Endothelial cell of umbilical vein (primary cell): ENCODE data around the gene MESP2.

Experiments
- POLR2AphosphoS5 ChIP-seq: IDR thresholded peaks from 2 replicates; pipeline ENCODE4 v1.6.1; 2012; ENCODE audit warnings: low read depth, mild to moderate bottlenecking, control low read depth, low read length, moderate library complexity; ENCODE audit not compliant: insufficient read depth
- TF ChIP-seq, protein P1 (sequence below), 2 donors: IDR thresholded peaks; 1 replicate in 1 of 2; 2 replicates in 1 of 2; pipeline ENCODE4 v1.5.1; 2011; ENCODE audit warnings: low read length in 2 of 2, mild to moderate bottlenecking in 2 of 2, moderate library complexity in 2 of 2, control low read depth in 1 of 2, inconsistent platforms in 1 of 2, low read depth in 1 of 2; ENCODE audit not compliant: insufficient read depth in 1 of 2; ENCODE audit errors: extremely low read depth in 1 of 2

DNA sequence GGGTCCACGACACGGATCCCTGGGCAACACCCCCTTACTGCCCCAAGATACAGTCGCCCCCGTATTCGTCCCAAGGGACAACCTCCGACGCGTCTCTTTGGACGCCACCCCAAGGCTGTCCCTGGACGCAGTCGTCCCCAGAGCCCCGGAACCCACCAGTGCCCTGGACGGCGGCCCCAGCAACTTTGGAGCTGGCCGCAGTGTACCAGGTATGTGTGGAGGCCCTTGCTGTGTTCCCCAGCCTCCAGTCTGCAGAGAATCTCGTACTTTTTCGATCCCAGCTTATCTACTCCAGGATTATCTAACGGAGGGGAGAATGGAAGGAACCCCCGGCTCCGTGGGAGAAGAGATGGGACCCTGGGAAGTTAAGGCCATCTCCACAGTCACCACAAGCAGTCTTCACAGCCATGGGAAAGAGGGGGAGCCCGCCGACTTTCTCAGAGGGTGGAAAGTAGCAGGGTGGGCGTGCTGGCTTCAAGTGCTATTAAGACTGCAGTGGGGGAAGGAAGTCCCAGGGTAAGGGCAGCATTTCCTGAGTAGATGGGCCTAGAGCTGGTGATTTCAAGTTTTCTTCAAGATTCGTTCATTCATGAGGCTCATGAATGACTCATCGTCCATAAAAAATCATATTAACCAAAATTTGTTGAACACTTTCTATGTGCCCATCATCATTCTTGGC is 1.1 kb downstream of the MESP2 start:
- TF ChIP-seq POLR2AphosphoS5 = no peak
- TF ChIP-seq, protein P1, sequence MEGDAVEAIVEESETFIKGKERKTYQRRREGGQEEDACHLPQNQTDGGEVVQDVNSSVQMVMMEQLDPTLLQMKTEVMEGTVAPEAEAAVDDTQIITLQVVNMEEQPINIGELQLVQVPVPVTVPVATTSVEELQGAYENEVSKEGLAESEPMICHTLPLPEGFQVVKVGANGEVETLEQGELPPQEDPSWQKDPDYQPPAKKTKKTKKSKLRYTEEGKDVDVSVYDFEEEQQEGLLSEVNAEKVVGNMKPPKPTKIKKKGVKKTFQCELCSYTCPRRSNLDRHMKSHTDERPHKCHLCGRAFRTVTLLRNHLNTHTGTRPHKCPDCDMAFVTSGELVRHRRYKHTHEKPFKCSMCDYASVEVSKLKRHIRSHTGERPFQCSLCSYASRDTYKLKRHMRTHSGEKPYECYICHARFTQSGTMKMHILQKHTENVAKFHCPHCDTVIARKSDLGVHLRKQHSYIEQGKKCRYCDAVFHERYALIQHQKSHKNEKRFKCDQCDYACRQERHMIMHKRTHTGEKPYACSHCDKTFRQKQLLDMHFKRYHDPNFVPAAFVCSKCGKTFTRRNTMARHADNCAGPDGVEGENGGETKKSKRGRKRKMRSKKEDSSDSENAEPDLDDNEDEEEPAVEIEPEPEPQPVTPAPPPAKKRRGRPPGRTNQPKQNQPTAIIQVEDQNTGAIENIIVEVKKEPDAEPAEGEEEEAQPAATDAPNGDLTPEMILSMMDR (IDR thresholded peaks at IDR 0.05; ENCODE audit: extremely low read depth in 1 of 2, insufficient read depth in 1 of 2, low read depth in 1 of 2, low read length in 2 of 2) = no peak
